T-helper 2 cell treated with Interferon-gamma antibody and Interleukin-4, amounts not matched to agents 100 ng/mL and 5 ng/mL, for 36 hours (primary cell): ENCODE data around the gene HDAC5. TPM values are rescaled to one million over a fixed set of nuclear protein-coding genes. Genes with fewer than 3 reads are reported as not detected.
"Not testable (repeated sequence)": the region's sequence is repeated elsewhere in the genome, so short reads cannot be mapped to it uniquely, and the experiment has no call there.

ENCODE experiments used
- intact Hi-C: fragments of 100-400 bp; cut with micrococcal nuclease; formaldehyde crosslinking; loops from one replicate; pipeline ENCODE4 v1.15.1; 2023
- total RNA-seq: library from RNA; stranded (reverse); gene quantifications from 2 replicates; pipeline ENCODE4 v1.2.3, GENCODE V29; 2022

HDAC5 gene
- total RNA-seq: 10.3 and 14.7 TPM in 2 replicates

GRCh38 chr17:44123356-44124117 lies at the start of gene HDAC5:
Gene HDAC5 (minus strand): TSS chr17:44123641. CDS start chr17:44117515, 6,126 bp downstream.
- intact Hi-C loops: loop anchor here (1.0 to 2.0 kb wide), 4 partner anchors 18 to 204 kb away; partner anchors contain the start of genes G6PC3, HROB and TMUB2

- intact Hi-C loops: no loop called here
Observed at GRCh38 chr17:44171931-44172455, 48.6 kb upstream of the HDAC5 start.

DNA sequence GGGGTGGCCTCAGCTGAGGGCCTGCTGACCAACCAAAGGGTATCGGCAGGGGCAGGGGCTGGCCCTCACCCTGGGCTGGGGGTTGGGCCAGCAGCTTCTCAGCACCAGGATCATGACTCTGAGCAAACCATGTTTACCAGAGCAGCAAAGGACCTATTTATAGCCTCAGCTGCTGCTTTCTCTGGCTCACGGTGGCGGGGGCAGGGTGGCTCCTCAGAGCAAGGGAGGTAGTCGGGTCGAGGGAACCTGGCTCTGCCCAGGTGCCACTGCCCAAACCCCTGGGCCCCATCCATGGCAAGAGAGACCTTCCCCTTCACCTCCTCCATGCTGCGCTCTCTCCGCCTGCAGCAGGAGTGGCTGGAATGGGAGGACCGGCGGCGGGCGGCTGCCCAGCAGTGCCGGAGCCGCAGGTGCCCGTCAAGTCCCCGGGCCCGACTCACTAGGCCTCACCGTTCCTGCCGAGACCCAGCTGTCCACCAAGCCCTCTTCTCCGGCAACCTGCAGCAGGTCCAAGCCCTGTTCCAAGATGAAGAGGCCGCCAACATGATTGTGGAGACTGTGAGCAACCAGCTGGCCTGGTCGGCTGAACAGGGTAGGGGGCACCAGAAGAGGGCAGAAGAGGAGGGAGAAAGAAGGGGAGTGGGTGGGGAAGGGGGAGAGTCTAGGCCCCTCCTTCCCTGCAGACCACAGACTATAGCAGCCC lies 47.2 kb upstream of the HDAC5 start, which contains the start of gene ASB16:
TSS of gene ASB16 (plus strand) at position 206 of the 703 bp plus-strand sequence. CDS start at position 292, 86 bp downstream.
- intact Hi-C loops: no loop called here

DNA sequence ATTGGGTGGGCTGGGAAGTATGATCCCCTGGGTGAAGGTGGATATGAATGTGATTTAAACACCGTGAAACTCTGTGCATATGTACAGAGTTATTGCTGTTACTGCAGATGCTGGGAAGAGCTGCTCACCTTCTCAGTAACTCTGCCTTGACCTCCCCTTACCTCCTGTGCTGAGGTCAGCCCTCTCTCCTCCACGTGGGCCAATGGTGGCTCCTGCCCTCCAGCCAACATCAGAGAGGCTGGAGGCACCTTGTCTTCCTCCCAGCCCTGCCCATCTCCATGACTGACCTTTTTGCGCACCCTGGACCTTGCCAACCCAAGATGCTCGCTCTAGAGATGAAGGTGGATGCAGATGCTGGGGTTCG lies 46.7 kb upstream of the HDAC5 start:
- intact Hi-C loops: no loop called here

DNA sequence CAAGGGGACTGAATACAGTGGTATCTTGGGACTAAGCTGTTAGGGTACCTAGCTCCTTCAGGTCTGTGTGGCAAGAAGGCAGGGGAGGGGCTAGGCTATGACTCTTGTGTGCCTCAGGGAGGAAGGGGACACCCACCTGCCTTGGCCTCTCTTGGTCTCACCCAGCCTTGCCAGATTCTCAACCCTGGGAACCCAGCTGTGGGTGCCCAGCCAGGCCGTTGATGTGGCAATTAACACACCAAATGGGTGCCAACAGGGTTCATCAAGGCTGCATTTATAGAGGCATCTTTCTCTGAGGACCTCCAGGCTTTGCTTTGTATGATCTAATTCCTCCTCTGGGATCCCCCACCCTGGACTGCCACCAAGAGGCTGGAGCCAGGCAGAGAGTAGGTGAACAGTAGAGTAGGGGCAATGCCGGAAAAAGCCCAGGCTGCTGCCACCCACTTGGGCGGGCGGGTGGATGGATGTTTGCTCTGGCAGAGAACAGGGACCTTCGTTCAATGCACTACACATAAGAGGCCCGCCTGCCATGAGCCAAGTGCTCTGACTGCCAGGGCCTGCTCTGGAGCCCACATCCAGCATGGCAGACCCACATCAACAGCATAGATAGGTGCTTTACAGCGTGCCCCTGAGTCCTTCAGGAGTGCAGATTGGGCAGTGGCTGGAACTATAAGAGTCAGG lies 43.9 kb upstream of the HDAC5 start:
- intact Hi-C loops: no loop called here

DNA sequence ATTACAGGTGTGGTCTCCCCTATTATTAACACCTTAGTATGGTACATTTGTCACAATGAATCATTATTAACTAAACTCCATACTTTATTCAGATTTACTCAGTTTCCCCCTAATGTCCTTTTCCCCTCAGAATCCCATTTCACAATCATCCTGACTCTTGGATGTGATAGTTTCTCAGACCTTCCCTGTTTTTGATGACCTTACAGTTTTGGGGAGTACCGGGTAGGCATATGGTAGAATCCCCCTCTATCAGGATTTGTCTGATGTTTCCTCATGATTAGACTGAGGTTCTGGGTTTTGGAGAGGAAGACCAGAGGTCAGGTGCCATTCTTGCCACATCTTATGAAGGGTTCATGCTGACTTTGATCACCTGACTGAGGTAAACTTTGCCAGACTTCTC lies 41.0 kb upstream of the HDAC5 start:
- intact Hi-C loops: no loop called here

GRCh38 chr17:44159519-44160210 lies 36.2 kb upstream of the HDAC5 start:
- intact Hi-C loops: no loop called here

GRCh38 chr17:44155488-44155887 lies 32.0 kb upstream of the HDAC5 start:
- intact Hi-C loops: no loop called here

DNA sequence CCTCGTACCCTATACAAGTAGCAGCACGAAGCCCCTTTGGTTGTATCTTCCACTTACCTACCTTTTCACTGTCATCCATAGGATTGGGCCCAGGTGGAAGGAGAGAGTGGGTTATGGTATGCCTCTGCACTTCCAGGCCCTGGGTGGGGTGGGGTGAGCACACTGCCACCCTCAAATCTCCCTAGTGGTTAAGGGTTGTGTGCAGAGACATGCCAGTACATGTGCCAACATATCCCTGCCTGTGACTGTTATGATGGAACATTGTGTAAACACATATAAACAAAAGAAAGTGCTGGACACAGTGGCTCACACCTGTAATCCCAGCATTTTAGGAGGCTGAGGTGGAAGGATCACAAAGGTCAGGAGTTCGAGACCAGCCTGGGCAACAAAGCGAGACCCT lies 29.4 kb upstream of the HDAC5 start:
- intact Hi-C loops: no loop called here

GRCh38 chr17:44149750-44150329 lies 26.4 kb upstream of the HDAC5 start:
- intact Hi-C loops: no loop called here

DNA sequence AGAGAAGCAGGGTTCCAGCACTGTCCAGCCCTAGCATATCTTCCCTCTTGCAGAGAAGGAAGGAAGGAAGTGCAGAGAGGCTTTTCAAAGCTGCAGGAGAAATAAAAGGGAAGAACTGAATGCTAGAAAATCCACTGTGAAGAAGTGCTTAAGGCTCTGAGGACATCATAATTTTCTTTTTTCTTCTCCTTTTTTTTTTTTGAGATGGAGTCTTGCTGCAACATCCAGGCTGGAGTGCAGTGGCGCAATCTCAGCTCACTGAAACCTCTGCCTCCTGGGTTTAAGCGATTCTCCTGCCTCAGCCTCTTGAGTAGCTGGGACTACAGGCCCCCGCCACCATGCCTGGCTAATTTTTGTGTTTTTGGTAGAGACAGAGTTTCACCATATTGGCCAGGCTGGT lies 25.6 kb upstream of the HDAC5 start:
- intact Hi-C loops: not testable (repeated sequence)

- intact Hi-C loops: no loop called here
Observed at GRCh38 chr17:44147812-44148211, 24.4 kb upstream of the HDAC5 start.

DNA sequence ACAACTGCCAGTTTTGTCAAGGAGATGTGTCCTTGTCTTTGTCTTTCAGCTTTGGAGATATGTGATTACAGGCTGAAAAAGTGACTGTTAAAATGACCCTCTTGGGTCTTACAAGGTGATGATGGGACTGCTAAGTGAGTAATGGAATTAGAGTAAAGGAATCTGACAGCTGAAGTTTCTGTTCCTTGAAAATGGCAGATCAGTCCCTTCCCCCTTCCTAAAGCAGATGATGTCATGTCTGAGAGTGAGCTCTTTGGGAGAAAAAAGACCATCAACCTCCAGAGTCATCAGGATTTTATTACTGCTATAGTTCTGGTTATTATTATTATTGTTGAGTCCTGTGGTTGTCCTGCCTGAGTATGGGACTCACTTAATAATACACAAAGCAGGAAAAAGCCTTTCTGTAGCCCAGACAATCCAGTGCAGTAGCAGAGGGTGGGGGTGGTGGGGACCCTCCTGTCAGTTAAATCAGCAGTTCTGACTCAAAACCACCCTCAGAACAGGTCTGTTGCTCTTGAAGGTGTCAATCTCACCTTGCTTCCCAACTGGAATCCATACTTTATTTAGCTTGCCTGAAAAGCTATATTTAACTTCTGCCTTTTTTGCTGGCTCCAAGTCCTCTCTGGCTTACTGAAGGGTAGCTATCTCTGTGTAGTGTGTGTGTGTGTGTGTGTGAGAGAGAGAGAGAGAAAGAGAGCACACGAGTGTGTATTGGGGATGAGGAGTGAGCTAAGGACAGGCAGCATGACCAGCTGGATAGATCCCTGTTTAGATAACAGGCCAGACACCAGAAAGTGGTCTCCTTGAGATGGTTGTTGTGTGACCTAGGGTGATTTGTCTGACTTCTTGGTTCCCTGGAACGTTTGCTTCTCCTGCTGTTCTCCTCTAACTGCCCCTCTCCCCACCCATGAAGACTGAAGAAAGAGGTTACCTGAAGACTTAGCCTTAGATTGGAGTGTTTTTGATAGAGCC lies 23.2 kb upstream of the HDAC5 start:
- intact Hi-C loops: no loop called here

DNA sequence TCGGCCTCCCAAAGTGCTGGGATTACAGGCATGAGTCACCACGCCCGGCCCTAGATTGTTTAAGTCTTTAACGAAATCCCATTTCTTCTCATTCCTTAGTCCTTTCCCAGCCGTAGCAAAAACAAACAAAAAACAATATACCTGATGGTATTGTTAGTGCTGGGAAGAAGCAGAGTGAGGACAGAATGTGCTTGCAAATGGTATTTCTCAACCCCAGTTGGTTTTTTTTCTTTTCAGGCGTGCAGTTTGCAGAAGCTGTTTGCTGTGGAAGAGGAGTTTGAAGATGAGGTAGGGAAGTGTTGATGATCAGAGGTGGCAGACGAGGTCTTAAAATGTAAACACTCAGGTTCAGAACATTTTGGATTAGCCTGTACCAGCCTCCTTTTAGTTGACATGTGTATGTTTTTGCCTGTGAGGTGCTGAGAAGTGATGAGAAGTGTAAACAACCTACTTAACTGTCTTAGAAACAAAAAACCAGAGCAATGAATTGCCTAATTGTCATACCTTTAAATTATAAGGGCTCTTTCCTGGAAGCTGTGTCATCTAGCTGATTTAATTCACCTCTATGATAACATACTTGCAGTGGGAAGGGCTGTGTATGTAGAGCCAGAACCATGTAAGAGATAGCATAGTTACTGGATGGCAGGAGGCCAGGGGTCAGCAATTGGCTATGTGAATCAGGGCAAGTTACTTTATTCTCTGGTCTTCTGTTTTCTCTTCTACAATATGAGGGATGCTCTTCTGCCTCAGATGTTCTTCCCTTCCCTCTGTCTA lies 21.7 kb upstream of the HDAC5 start:
- intact Hi-C loops: no loop called here

- intact Hi-C loops: not testable (repeated sequence)
Observed at GRCh38 chr17:44143921-44144320, 20.5 kb upstream of the HDAC5 start.

DNA sequence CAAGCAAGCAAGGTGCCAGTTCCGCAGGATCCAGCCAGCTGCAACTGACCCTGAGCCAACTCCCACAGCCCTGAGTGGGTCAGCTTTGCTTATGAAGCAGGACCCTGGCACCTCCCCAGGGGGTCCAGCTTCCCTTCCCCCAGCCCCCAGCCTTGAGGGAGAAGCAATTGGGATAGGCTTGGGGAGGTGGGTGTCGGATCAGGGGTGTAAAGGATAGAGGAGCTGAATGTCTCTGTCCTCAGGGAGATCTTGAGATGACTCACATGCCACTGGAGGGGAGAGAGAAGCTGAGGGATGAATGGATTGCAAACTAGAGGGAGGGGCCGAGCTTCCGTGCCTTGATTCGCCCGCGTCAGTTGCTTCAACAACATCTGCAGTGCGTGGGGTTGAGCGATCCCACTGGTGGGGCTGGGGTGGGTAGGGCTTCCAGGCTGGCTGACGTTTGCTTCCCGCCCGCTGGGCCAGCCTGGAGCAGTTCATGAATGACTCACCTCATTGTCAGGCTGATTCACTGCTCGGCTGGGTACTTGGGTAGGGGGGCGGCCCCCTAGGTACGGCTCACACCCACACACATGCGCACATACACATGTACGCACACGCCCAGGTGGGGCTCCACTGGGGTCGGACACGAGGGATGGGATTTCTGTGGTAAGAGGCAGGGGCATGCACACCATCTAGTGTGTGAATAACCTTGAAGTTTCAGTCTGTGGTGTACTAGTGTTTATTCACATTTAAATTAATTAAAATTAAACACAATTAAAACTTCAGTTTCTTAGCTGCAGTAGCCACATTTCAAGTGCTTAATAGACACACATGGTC lies 14.7 kb upstream of the HDAC5 start:
- intact Hi-C loops: no loop called here

- intact Hi-C loops: no loop called here
Observed at GRCh38 chr17:44134752-44135568, 11.5 kb upstream of the HDAC5 start.
